GM18498 (cell line): Measurements from ENCODE around the gene TIGIT.

Experiments
- ATAC-seq: cut with Tn5 transposase; IDR thresholded peaks from one replicate; pipeline ENCODE4 v1.9.1; 2021; ENCODE audit warnings: mild to moderate bottlenecking, moderate library complexity; ENCODE audit not compliant: unreplicated experiment

TIGIT gene

DNA sequence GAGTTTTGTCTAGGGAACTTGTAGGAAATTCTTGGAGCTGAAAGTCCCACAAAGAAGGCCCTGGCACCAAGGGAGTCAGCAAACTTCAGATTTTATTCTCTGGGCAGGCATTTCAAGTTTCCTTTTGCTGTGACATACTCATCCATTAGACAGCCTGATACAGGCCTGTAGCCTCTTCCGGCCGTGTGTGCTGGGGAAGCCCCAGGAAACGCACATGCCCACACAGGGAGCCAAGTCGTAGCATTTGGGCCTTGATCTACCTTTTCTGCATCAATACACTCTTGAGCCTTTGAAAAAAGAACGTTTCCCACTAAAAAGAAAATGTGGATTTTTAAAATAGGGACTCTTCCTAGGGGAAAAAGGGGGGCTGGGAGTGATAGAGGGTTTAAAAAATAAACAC is 15.0 kb downstream of the TIGIT start:
- ATAC-seq = peak; percentile 93

DNA sequence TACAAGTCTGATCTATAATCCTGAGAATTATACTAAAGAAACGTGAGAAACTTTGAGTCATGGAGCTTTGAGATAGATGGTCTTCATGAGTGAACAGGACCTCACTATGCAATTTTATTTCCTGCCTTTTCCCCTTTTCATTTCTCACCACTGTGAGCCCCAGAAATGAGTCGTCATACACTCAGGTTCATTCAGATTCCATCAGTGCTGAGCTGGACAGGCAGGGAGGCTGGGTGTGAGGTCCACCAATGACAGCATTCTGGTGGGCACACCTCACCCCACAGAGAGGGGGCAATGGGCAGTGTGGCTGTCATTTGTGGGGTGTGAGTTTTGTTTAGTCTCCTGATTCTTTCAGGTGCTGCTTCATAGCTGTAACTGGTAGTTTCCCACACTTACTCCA is 16.9 kb downstream of the TIGIT start:
- no peak for ATAC-seq

DNA sequence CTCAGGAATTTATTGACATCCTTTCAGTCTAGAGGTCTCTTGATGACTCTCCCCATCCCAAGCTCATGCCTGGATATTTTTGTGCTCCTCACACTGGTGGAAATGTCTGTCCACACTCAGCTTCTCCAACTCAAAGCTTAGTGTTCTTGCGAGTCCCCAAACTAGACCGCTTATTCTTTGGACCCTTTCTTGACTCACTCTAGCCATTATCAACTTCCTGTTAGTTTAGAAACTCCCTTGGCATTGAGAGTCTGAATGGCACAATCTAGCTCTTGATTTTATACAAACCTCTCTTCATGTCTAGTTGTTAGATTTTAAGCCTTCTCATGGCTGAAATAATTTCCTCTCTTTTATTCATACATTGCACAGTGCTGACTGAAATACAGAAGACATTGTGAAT is 19.6 kb downstream of the TIGIT start:
- no peak for ATAC-seq

DNA sequence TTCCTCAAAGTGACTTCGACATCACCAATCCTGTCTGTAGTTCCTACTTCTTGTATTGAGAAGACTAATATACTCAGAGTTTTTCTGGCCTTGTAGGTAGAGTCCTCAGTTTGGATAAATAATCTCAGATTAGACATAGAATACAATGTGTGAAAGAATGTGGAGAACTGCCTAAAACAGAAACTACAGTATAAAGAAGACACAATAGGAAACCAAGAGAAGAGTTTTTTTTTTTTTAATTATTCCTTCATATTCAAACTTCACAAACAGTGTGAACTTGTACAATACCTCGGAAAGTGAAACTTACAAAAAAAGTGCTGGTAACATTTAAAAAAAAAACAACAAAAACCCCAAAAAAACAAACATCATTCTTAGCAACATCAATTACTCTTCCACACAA is 20.5 kb downstream of the TIGIT start:
- ATAC-seq = no peak

DNA sequence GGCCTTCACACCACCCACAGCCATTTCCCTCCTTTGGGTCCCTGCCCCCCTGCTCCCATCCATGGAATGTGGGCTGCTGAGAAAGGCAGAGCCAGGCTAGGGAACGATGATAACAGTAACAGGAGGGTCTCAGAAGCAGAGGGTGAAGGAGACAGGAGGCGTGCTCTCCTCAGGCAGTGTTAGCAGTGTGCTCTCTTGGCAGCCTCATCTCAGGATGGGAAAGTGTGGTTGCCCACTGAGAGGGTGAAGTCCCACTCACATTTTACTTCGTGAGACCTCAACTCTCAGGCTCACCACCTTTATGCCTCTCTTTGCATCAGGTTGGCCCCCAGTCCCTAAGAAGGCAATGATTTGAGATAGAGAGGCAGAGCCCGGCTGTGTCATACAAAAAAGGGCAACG is 24.5 kb downstream of the TIGIT start:
- no peak for ATAC-seq

DNA sequence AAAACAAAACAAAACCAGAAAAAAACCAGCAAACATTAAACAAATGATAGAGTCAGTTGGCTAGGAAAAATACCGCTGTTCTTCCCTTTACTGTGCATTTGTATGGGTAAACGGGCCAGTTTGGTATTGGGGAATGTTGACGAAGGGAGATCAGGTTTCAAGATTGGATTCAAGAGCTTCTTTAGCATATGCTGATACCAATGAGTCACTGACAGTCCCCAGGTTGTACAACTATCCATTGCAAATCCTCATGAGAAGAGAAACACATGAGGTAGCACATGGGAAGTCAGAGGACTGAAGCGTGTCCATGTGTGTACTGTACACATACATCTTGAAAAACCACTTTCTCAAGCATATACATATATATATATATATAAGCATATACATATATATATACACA is 25.6 kb downstream of the TIGIT start:
- ATAC-seq = no peak

DNA sequence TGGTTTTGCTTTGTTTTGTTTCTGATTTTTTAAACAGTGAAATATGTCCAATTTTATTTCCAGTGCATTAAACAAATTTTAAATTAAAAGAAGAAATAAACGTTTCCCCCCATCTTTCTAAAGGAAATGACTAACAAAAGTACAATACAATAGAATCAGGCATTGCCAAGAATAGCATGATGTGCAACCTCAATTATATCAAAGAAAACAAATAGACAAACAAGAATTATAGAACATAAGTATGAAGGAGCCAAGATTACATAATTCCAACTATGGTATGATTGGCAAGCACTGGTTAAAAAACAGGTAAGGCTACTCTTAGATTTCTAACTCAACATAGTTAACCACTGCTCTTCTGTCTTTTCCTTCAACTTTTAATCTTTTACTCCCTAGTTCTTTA is 26.4 kb downstream of the TIGIT start:
- ATAC-seq = no peak

DNA sequence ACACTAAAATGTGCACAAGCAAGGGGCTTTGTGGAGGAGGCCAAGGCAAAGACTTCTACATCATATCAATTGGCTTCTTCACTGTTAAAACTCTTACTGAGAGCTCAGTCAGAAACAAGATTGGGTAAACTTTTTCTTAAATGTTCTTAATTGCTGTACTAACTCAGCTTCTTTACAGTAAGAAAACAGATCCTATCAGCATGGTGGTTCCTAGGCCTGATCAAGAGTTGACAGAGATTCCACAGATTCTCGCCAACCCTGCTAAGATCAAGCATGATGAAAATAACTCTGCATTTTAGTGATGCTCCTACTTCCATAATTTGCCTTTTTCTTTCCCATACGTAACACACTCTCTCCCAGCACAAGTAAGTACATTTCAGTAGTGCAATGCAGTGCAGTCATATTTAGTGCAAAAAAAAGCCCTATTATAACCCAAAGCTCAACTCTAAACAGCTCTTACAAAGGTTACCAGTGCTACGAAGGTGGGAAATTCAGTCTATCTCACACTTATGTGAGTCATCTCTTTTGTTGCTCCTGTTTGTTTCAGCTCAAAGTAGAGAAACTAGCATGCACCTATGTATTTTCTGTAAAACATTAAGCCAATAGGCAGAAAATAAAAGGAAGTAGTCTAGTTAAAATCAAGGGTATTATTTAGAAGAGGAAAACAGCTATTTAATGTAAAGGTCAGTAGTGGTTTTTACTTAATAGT is 29.9 kb downstream of the TIGIT start:
- ATAC-seq = no peak

DNA sequence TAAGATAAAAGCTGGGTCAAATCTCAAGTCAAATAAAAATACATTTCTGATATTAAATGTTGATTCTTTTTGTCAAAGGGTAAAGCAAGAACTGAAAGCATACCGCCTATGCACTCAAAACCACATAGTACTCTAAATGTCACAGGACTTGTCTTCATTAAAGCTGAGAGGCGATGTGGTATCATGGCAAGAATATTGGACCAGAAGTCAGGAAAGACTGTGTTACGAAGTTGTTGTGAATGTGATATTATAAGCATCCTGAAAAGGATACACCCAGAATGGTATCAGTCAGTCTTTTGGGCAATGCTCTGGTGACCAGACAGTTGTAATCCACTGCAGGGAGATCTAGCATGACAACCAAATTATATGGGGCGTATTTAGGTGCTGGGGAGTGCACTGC is 33.8 kb downstream of the TIGIT start:
- ATAC-seq = peak; percentile 44

DNA sequence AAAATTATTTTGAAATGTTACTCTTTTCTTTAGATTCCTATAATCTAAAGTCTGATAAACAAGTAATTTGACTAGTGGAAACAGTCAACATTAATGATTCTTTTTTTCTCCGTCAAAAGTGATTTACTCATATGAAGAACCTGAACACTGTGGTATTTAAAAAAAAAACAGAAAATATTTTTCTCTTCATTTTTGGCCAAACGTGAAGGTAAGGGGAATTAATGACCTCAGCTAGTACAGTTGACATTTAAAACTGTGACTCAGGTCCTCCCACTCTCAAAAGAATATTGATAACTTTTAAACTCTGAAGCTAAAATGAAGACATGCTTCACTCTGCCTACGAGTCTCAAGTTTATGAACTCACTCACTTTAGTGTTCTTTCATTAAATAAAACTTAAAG is 34.5 kb downstream of the TIGIT start:
- ATAC-seq = no peak

DNA sequence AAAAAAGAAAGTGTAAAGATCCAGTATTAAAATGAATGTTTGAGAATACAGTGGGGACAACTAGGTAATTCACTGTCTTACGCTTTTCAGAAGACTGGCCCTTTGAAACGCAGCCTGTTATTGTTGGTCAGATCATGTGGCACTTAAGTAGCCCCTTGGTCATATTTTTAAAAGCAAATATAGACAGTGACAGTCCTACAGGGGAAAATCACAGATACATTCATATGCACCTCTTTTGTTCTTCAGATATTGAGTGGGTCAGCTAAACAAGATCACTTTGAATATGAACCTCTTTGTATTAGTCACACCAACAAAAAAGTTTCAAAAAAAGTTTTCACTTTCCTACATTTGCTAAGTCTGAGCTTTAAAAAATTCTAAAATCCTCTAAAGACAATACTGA is 36.0 kb downstream of the TIGIT start:
- no peak for ATAC-seq

DNA sequence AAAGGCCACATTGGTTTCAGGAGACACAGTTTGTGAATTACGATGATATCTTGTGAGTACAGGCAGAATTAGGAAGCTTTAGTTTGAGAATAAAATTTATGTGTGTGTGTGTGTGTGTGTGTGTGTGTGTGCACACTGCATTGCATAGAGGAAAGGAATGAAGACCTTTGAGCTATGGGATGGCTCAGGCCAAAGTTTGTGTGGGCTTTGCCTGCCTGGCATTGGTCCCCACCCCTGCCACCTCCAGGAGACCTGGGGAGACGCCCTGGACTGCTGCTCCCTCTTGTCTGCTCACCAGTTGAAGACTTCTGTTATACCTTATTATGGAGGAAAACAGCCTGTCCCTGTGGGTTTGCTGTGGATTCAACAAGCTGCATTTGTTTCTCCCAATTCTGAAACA is 37.2 kb downstream of the TIGIT start:
- ATAC-seq = no peak

DNA sequence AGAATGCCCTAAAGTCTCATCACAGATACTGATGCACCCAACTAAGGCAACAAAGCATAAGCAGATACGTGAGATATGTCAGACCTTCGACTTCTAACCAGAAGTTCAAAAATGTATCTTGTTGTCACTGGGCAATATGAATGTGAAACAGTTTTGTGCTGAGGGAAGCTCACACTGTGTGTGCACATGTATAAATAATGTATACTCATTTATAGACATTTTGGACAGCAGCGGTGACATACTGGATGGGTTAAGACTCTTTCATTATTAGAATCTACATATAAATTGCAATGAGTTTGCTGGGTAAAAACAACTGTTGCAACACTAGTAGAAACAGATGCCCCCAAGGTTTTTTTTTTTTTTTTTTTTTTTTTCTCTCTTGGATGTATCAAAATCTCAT is 37.9 kb downstream of the TIGIT start:
- no peak for ATAC-seq

DNA sequence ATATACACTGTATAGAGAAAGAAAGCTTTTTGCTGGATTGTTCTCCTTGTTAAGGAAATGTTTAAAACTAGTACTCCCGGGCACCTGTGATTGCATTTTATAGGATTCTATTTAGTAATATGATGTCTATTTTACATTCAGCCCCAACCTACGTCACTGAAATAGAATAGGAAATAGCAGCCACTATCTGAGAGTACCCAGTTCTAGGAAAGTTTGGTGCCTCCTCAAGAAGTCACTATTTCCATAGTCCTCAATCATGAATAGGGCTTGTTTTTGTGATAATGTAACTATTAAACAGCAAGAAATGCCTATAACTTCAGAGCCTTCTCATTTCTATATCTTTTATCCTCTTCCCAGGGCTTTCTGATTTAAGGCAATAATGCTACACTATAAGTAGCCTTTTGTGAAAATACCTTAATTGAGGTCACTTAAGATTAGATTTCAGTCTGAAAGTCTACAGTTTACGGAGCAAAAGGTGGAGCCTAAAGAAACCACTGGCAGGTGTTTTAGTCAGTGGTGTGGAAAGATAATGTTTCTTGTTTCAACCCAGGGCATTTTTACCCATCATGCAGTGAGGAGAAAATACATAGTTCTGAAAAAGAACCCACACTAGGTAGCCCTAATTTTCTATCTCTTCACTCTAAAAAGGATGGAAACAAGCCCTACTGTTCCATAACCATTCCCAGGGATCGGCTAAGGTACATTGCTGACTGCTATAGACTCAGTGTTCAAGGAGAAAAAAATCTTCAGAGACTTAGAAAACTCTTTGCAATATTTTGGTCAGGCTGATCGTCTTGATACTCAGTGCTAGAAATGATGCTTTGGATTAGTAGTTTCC is 38.7 kb downstream of the TIGIT start:
- ATAC-seq = no peak

DNA sequence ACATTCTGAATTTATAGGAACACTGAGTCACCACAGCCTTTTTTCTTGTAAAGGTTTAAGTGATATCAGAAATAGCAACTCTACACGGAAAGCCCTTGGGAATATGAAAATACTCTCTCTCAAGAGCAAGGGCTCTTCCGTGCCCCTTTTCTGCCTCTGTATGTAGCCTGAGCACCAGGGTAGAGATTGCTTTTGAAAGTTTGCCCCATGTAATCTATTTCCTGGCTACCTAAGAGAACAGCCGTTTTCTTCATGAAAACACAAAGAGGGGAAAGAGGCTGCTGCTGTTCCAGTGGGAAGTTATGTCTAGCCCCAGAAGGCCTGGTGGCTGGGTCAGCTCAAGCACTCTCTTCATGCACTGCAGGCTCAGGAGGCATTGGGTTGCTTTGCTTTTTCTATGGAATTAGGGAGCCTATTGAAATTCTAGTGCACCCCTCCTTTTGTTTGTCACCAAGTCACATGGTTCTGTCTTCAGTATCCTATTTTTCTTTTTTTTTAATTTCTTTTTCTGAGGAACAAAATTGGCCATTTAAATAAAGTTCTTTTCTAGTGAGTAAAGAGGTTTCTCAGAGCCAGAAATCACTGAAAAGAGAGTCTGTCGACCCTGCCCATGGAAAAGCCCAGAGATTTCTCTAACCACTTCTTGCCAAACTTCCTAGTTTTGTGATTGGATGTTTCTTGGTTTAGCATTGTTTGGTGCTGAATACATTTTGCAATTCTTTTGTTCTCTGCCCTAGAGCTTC is 39.5 kb downstream of the TIGIT start:
- no peak for ATAC-seq

DNA sequence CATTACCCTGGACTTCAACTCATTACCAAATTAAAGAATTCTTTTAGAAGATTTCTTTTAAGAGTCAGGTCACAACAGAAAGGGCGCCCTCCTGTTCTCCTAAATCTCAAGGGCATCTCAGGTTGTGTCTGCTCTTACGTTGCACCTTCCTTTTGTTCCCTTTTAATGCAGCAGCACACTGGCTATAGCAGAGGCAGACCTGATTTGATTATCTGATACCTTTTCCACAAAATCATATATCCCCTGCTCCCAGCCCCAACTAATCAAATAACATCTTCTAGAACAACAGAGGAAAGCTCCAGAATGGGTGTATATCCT is 40.1 kb downstream of the TIGIT start:
- ATAC-seq = no peak

DNA sequence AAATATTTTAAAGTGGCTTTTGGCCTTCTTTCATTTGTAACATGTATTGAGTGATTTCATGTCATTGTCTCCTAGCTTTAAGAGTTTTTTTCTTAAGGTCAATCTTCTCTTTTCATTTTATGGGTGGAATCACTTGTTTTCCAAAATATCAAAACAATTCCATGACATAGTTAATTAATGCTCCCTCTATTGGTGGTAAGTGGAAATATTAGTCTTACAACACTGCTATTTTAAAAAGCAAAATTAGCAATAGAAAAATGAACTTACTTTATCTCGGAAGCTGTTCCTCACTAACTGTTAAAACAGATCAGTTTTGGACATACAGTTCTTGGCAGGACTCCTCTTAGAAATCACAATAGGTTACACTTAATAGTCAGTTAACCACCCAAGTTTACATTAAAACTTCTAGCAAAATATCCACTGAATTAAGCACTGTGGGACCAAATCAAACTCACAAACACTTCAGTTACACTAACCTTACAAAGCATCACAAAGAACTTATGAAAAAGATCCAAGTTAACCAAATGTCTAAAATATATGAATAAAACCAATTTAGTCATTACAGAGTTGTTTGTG is 42.4 kb downstream of the TIGIT start:
- ATAC-seq = no peak

DNA sequence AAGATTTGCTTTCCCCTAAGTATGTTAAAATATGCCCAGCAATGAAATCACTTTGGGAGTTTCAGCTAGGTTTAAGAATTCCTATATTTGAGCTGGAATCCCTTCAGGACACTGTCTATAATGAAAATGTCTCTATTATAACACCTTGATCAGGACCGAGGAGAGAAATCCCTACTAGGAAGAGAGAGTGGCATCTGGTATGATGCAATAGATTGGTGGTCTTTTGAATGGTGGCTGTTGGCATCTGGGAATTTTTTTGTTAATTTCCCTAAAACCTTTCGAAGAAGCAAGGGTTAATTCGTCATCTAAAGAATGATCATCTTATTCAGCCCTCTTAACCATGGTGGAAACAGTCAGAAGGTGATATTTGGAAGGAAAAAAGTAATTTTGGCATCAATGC is 43.0 kb downstream of the TIGIT start:
- no peak for ATAC-seq

DNA sequence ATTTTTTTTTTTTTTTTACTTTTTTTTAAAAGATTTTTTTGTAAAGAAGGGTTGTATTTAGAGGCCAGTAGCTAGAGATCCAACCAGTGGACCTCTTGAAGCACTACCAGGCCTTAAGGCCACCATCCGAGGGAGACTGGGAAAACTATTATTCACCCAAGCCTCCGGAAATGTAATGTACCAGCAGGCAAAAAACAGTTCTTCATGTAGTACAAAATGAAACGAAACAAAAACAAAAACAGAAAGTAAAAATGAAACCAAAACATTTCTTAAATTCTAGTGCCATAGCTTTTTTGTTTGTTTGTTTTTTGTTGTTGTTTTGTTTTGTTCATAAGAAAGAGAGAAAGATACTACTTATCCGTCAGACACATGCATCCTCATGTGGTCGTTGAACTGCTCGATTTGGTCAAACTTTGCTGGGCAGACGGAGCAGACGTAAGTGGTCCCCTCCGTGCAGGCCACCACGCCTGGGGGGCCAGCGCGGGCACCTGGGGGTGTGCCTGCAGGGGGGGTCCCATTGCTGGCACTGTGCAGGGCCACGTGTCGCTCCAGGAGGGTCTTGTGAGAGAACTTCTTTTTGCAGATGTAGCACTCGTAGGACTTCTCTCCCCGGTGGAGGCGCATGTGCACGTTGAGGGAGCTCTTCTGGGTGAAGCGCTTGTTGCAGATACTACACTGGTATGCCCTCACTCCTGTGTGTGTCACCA is 45.0 kb downstream of the TIGIT start:
- no peak for ATAC-seq

DNA sequence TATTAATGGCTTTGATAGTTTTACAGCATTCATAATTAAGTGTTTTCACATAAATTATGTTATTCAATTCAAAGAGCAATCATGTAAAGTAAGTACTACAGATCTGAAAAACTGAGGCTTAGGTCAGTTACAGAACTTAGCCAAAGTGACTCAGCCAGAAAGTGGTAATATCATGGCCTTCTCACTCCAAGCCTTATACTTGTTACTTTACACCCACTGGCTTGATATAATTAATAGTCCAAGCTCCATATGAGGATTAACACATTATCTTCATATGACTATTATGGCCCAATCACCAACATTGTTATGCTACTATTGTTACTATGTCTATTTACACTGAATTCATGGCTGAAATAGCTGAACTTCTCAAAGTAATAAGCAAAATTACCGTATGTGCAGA is 50.7 kb downstream of the TIGIT start:
- no peak for ATAC-seq

DNA sequence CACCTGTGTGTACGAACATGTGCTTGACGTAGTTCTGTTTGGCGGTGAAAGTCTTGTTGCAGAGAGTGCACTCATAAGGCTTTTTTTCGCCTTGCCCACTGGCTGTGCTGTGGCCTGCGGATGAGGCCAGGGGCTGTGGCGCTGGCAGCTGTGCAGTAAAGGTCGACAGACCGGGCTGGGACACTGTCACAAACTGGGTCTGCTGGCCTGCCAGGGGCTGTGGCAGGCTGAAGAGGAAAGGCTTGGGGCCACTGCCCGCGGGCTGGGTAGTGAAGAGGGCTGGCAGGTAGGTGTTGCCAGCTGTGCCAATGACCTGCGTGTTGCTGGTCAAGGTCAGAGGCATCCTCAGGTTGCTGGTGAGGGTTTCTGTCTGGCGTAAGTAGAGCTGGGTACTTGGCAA is 56.4 kb downstream of the TIGIT start:
- no peak for ATAC-seq
